ENCODE data around the gene ETNPPL.

- no peak for TF ChIP-seq CTCF (conservative IDR thresholded peaks at IDR 0.05; ENCODE audit: low read depth, low read length)
- no peak for TF ChIP-seq EZH2 (IDR thresholded peaks at IDR 0.05; ENCODE audit: low read length, unreplicated experiment)
- no peak for TF ChIP-seq EZH2phosphoT487 (IDR thresholded peaks at IDR 0.05; ENCODE audit: borderline replicate concordance, low read length)
These were observed 33.3 kb upstream of the ETNPPL start for GRCh38 chr4:108796173-108796572.
